Mammary epithelial cell (primary cell): Measurements from ENCODE around the gene IFFO2.

Source experiments
- EZH2 ChIP-seq: IDR thresholded peaks from 2 replicates; pipeline ENCODE4 v1.6.1; 2012; ENCODE audit warnings: low read length, inconsistent platforms, borderline replicate concordance
- TF ChIP-seq, protein P1 (sequence below), 2 donors: IDR thresholded peaks in 1 of 2; conservative IDR thresholded peaks in 1 of 2; 2 replicates each; pipeline ENCODE4 v1.5.1; 2011 to 2012; ENCODE audit warnings: inconsistent platforms in 2 of 2, low read length in 2 of 2, mild to moderate bottlenecking in 2 of 2, control low read depth in 1 of 2, low read depth in 1 of 2; ENCODE audit not compliant: insufficient read depth in 1 of 2; ENCODE audit errors: extremely low read depth in 1 of 2

DNA sequence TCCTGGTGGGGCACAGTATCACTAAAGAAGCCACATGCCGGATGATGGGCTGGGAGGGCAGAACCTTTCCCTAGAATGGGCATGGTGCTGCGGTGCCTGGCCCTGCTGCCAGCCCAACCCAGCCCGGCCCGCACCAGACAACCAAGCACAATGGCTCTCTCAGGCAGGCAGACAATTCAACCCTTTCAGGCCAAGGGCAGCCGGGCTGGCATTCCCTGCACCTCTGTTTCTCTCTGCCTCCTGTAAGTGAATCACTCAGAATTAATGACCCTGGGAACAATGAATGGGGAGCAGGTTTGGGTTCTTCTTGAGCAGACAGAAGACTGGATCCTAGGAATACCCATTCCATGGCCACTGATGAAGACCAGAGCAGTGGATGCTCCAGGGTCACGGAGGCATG lies 41.0 kb upstream of the IFFO2 start:
- TF ChIP-seq EZH2, result no peak
- TF ChIP-seq, protein P1, sequence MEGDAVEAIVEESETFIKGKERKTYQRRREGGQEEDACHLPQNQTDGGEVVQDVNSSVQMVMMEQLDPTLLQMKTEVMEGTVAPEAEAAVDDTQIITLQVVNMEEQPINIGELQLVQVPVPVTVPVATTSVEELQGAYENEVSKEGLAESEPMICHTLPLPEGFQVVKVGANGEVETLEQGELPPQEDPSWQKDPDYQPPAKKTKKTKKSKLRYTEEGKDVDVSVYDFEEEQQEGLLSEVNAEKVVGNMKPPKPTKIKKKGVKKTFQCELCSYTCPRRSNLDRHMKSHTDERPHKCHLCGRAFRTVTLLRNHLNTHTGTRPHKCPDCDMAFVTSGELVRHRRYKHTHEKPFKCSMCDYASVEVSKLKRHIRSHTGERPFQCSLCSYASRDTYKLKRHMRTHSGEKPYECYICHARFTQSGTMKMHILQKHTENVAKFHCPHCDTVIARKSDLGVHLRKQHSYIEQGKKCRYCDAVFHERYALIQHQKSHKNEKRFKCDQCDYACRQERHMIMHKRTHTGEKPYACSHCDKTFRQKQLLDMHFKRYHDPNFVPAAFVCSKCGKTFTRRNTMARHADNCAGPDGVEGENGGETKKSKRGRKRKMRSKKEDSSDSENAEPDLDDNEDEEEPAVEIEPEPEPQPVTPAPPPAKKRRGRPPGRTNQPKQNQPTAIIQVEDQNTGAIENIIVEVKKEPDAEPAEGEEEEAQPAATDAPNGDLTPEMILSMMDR (conservative IDR thresholded peaks at IDR 0.05 in 1 of 2, IDR thresholded peaks at IDR 0.05 in 1 of 2; ENCODE audit: extremely low read depth in 1 of 2, insufficient read depth in 1 of 2, low read depth in 1 of 2, low read length in 2 of 2), result no peak
